ENCODE data around the gene ACOX3. TPM values are rescaled to one million over a fixed set of nuclear protein-coding genes. Genes with fewer than 3 reads are reported as not detected.

Gene ACOX3
- total RNA-seq, 2 experiments from 2014 or later, result 12.7 to 16.8 TPM

- peak overlapping the region; percentile 64 for H3K4me3 ChIP-seq (ENCODE audit: low read depth, low read length, poor library complexity, severe bottlenecking)
- H2AFZ ChIP-seq (ENCODE audit: low read length), result no peak overlapping the region
- no peak for DNase-seq (ENCODE audit: low spot score)
- H3K4me1 ChIP-seq (ENCODE audit: insufficient read depth, low read length, poor library complexity, severe bottlenecking), result peaks cover 38% of the 10 kb centered on the region
- H3K79me2 ChIP-seq (ENCODE audit: insufficient read depth, low read depth, low read length), result peaks cover 24% of the 10 kb centered on the region; the same call in 1 of the 2 replicates
- no TSS peak for BruUV-seq (replicated peaks)
- no peaks in the 10 kb centered on the region for H3K9me3 ChIP-seq (ENCODE audit: low read length)
- ChIA-PET CTCF (ENCODE audit: unreplicated experiment) (no interaction called here), POLR2A (interaction anchor here (0.6 to 0.7 kb wide), 3 partner anchors 121 to 1761 kb away, joined by 3 to 4 read pairs (median 4); no protein-coding TSS in a partner anchor)
- no peaks in the 10 kb centered on the region for H3K36me3 ChIP-seq (ENCODE audit: insufficient read depth, low read length)
- no peaks in the 10 kb centered on the region for H4K20me1 ChIP-seq (ENCODE audit: insufficient read depth, low read length)
- H3K27ac ChIP-seq (ENCODE audit: low read depth, low read length, poor library complexity, severe bottlenecking), result peak overlapping the region; percentile 78
- peak overlapping the region; percentile 91 for H3K4me2 ChIP-seq (ENCODE audit: low read length)
- no peaks in the 10 kb centered on the region for H3K9me2 ChIP-seq (ENCODE audit: insufficient read depth, low read length)
- intact Hi-C loops (cut with micrococcal nuclease; ENCODE audit: unreplicated experiment), result no loop called here
- TF ChIP-seq EZH2phosphoT487 (IDR thresholded peaks at IDR 0.05; ENCODE audit: borderline replicate concordance, low read depth, low read length) (no peak), CTCF (conservative IDR thresholded peaks at IDR 0.05; ENCODE audit: low read length) (no peak)
Measured at GRCh38 chr4:8434251-8435073, 6.1 kb downstream of the ACOX3 start.

- peaks cover 16% of the 10 kb centered on the region; the same call in 1 of the 2 replicates for H3K79me2 ChIP-seq (ENCODE audit: insufficient read depth, low read depth, low read length)
- no peaks in the 10 kb centered on the region for H3K9me3 ChIP-seq (ENCODE audit: low read length)
- no peak overlapping the region for H3K27ac ChIP-seq (ENCODE audit: low read depth, low read length, poor library complexity, severe bottlenecking)
- no peaks in the 10 kb centered on the region for H4K20me1 ChIP-seq (ENCODE audit: insufficient read depth, low read length)
- no peak for DNase-seq (ENCODE audit: low spot score)
- TF ChIP-seq CTCF (conservative IDR thresholded peaks at IDR 0.05; ENCODE audit: low read length) (no peak), EZH2phosphoT487 (IDR thresholded peaks at IDR 0.05; ENCODE audit: borderline replicate concordance, low read depth, low read length) (no peak)
- no peak overlapping the region for H3K4me3 ChIP-seq (ENCODE audit: low read depth, low read length, poor library complexity, severe bottlenecking)
- no peaks in the 10 kb centered on the region for H3K36me3 ChIP-seq (ENCODE audit: insufficient read depth, low read length)
- CTCF ChIA-PET (ENCODE audit: unreplicated experiment), result no interaction called here
- H3K4me2 ChIP-seq (ENCODE audit: low read length), result no peak overlapping the region
- H2AFZ ChIP-seq (ENCODE audit: low read length), result no peak overlapping the region
- POLR2A ChIA-PET, result no interaction called here
- peaks cover 31% of the 10 kb centered on the region for H3K4me1 ChIP-seq (ENCODE audit: insufficient read depth, low read length, poor library complexity, severe bottlenecking)
- intact Hi-C loops (cut with micrococcal nuclease; ENCODE audit: unreplicated experiment), result no loop called here
- H3K9me2 ChIP-seq (ENCODE audit: insufficient read depth, low read length), result no peaks in the 10 kb centered on the region
- BruUV-seq (replicated peaks), result no TSS peak
Measured at GRCh38 chr4:8433136-8433535, 7.4 kb downstream of the ACOX3 start.

DNA sequence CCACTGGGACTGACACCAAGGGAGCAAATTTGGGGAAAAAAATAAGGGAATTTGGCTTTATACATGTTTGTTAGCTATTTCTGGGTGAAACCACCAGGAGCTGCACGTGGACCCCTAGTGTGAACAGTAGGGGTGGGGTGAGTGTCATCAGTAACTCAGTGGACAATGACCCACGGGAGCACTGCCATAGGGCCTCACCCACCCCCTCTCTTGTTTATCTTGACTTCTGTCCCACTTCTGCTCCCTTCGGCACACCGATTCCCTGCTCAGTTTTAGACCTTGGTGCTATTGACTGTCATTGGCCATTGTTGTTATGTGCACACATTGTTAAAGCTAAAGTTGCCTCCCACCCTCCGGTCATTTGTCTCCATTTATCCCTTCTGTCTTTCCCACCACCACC, 9.0 kb downstream of the ACOX3 start:
- Histone ChIP-seq H3K4me3 (ENCODE audit: low read depth, low read length, poor library complexity, severe bottlenecking) (no peak overlapping the region), H3K4me2 (ENCODE audit: low read length) (no peak overlapping the region), H3K27ac (ENCODE audit: low read depth, low read length, poor library complexity, severe bottlenecking) (no peak overlapping the region), H2AFZ (ENCODE audit: low read length) (no peak overlapping the region), H3K9me3 (ENCODE audit: low read length) (no peaks in the 10 kb centered on the region), H4K20me1 (ENCODE audit: insufficient read depth, low read length) (no peaks in the 10 kb centered on the region), H3K4me1 (ENCODE audit: insufficient read depth, low read length, poor library complexity, severe bottlenecking) (peaks cover 29% of the 10 kb centered on the region), H3K79me2 (ENCODE audit: insufficient read depth, low read depth, low read length) (peaks cover 6% of the 10 kb centered on the region; the same call in 1 of the 2 replicates), H3K9me2 (ENCODE audit: insufficient read depth, low read length) (no peaks in the 10 kb centered on the region), H3K36me3 (ENCODE audit: insufficient read depth, low read length) (no peaks in the 10 kb centered on the region)
- BruUV-seq (replicated peaks), result no TSS peak
- TF ChIP-seq EZH2phosphoT487 (IDR thresholded peaks at IDR 0.05; ENCODE audit: borderline replicate concordance, low read depth, low read length), result no peak
- no peak for TF ChIP-seq CTCF (conservative IDR thresholded peaks at IDR 0.05; ENCODE audit: low read length)
- CTCF ChIA-PET (ENCODE audit: unreplicated experiment), result no interaction called here
- POLR2A ChIA-PET, result no interaction called here
- no peak for DNase-seq (ENCODE audit: low spot score)
- intact Hi-C loops (cut with micrococcal nuclease; ENCODE audit: unreplicated experiment), result no loop called here

Data from OCI-LY7 (cell line).